ENCODE results near the gene GPR62.

GRCh38 chr3:51916418-51916817, 38.8 kb upstream of the GPR62 start:
- TF ChIP-seq CTCF (IDR thresholded peaks at IDR 0.05; ENCODE audit: extremely low read depth in 1 of 2, insufficient read depth in 1 of 2, low read depth in 1 of 2, low read length in 2 of 2) (no peak), EZH2 (IDR thresholded peaks at IDR 0.05; ENCODE audit: borderline replicate concordance, low read depth, low read length, severe bottlenecking) (no peak)

Measured in endothelial cell of umbilical vein (primary cell).